ENCODE results near the gene RBFOX1.

Gene RBFOX1

GRCh38 chr16:7339700-7340099 is 7.1 kb downstream of the RBFOX1 start:
- no peak for TF ChIP-seq CTCF (IDR thresholded peaks at IDR 0.05)
- DNase-seq (ENCODE audit: low spot score), result no peak
- no peak overlapping the region for H3K27ac ChIP-seq
- H3K4me3 ChIP-seq, result no peak overlapping the region

DNA sequence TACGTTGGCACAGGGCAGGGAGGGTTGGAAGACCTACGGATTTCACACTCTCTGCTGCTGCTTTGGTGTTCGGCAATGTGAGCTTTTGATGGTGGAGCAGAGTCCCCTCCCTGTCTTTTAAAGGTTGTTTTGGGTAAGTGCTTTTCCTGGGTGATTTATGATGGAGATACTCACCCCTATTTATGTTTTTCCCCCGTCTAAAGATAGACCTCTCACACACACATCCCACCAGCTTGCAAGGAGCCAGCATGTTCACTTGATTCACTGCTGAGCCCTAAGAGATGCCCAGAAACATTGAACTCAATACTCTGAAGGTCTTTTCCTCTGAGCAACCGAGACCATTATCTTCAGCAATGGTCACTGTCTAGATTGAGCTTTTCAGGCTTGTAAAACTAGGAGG is 8.3 kb downstream of the RBFOX1 start:
- H3K27ac ChIP-seq, result no peak overlapping the region
- no peak for DNase-seq (ENCODE audit: low spot score)
- TF ChIP-seq CTCF (IDR thresholded peaks at IDR 0.05), result no peak

DNA sequence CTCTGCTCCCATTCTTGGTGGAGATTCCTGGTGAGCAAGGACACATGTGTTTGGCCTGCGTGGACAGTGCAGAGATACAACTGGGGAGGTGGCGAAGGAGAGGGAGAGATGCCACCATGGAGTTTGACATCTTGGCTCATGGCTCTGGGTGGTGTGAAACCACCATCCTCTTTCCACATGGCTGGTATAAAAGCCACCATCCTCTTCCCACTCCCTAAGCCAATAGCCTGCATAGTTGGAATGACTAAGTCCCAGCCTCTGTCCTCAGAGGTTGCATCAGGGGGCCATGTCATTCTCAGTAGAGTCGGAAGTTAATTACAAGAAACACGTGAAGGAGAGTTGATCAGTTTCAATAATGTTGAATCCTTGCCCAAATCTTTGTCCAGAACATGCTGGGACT is 10.0 kb downstream of the RBFOX1 start:
- Histone ChIP-seq H3K27ac (no peak overlapping the region), H3K4me3 (no peak overlapping the region)
- no peak for DNase-seq (ENCODE audit: low spot score)
- TF ChIP-seq CTCF (IDR thresholded peaks at IDR 0.05), result no peak

More for the DNA sequence above, 8.3 kb downstream of the RBFOX1 start:
- no peak overlapping the region for H3K4me3 ChIP-seq

DNA sequence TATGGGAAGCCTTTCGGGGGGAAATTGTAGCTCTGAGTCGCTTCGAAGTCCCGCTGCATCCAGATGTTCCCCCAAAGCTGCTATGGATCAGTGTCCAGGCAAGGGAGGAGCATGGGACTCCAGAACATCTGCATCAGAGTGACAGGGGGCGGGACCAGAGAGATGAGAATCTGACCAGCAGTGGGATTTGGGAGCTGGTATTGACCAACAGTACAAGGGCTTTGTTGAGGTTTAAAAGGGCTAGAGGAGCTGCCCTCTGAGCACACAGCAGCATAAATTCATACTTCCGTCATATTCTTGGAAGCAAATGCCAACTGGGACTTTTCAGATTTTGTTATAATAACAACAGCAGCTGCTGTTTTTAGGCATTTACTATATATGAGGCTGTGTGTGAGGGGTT is 10.6 kb downstream of the RBFOX1 start:
- DNase-seq (ENCODE audit: low spot score), result no peak
- Histone ChIP-seq H3K27ac (no peak overlapping the region), H3K4me3 (no peak overlapping the region)
- TF ChIP-seq CTCF (IDR thresholded peaks at IDR 0.05), result no peak

DNA sequence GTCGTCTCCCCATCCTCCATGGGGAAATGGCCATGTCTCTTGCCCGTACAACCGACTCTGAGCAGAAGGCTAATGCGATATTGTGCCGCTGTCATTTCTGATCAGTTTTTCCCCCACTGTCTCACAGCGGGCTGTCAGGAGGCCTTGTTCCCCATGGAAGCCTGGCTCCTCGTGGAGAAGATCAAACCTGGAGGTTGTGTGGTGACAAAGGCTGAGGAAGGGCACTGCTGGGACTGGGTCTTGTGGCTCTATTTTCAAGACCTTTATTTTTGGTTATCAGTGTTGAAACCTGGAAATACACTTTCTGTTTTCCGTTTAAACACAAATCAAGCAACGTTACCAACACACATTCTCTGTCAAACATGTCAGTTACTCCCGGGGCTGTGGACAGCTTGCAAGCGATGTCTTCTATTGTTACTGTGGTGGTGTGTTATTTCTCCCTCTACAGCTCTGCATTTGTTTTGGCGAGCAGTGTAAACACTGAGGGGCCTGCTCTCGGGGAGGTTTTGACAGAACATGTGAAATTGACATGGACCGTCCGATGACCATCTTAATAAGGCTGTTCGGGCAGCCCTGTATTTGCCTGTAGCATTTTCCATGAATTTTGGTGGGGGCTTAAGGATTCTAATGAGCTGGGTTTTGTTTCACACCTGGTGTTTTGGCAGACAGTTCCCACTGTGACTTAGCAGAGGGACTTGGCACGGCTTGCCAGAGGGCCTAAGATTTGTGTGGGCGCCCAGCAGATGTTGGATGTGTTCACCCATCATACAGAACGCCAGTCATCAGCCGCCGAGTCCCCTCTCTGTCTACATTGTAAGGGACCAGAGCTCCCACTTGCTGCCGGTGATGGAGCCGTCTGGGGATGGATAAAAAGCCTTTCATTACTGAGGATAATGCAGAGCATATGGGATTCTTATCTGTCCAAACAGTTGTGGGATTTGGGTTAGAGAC is 12.5 kb downstream of the RBFOX1 start:
- H3K4me3 ChIP-seq, result no peak overlapping the region
- no peak for DNase-seq (ENCODE audit: low spot score)
- no peak overlapping the region for H3K27ac ChIP-seq
- no peak for TF ChIP-seq CTCF (IDR thresholded peaks at IDR 0.05)

DNA sequence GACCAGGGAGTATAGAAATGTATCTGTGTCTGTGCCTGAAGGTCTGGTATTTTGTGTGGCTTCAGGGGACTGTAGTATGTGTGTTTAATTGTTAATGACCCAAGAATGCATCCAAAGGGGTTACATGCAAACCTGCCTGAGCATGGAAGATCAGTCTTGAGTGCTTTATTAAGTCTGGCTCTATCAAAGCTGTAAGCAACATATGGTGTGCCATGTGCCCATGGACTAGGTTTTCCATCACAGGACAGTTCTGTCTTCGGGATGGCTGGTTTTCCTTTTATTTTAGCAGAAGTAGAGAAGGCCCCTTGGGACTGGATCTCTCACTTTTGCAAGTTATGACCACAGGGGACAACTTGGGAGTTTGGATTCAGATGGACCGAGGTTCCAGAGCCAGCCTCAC is 18.2 kb downstream of the RBFOX1 start:
- Histone ChIP-seq H3K27ac (no peak overlapping the region), H3K4me3 (no peak overlapping the region)
- no peak for TF ChIP-seq CTCF (IDR thresholded peaks at IDR 0.05)
- no peak for DNase-seq (ENCODE audit: low spot score)
